Left ventricle myocardium inferior (tissue), 1 donor: ENCODE measurements around the gene WDR19. TPM values are rescaled to one million over a fixed set of nuclear protein-coding genes. Genes with fewer than 3 reads are reported as not detected.
"Not testable (repeated sequence)": the region's sequence is repeated elsewhere in the genome, so short reads cannot be mapped to it uniquely, and the experiment has no call there.

Source experiments
- DNase-seq: peaks from one replicate; pipeline ENCODE4 v3.0.0-alpha.2; 2020
- H3K27ac ChIP-seq: fragments of 200-600 bp; replicated peaks from 2 replicates; pipeline ENCODE4 v1.8.0; 2021
- H3K27me3 ChIP-seq: fragments of 200-600 bp; 2 replicates; pipeline ENCODE4 v1.8.0; 2021; ENCODE audit warnings: low read depth
- H3K36me3 ChIP-seq: fragments of 200-600 bp; 2 replicates; pipeline ENCODE4 v1.8.0; 2021
- H3K4me1 ChIP-seq: fragments of 200-600 bp; 2 replicates; pipeline ENCODE4 v1.8.0; 2021
- H3K4me3 ChIP-seq: fragments of 200-600 bp; 2 replicates; pipeline ENCODE4 v1.8.0; 2021; ENCODE audit warnings: mild to moderate bottlenecking, moderate library complexity
- H3K9me3 ChIP-seq: fragments of 200-600 bp; replicated peaks from 2 replicates; pipeline ENCODE4 v1.8.0; 2021
- CTCF ChIP-seq: fragments of 200-600 bp; IDR thresholded peaks from 2 replicates; pipeline ENCODE4 v1.8.0; 2021; ENCODE audit warnings: antibody characterized with exemption, mild to moderate bottlenecking, borderline replicate concordance
- intact Hi-C: fragments of 100-400 bp; cut with micrococcal nuclease; formaldehyde crosslinking; loops from one replicate; pipeline ENCODE4 v1.11.0; 2022
- total RNA-seq: library from RNA; stranded (reverse); fragmentation: NEBNext Ultra II Directional; extraction: Animal tissue kit (Norgen Biotek cat#: 25700); gene quantifications from one replicate; pipeline ENCODE4 v1.2.1, GENCODE V29; 2021
- donor health status: DM: no; HTN: yes; CAD: no; lungs with severe emphysema.

The WDR19 gene
- total RNA-seq, 1 donor from 2014 or later = 10.4 TPM

GRCh38 chr4:39274503-39274902 lies 92.2 kb downstream of the WDR19 start:
- no peak for DNase-seq
- Histone ChIP-seq H3K27ac (no peak overlapping the region), H3K27me3 (no peaks in the 10 kb centered on the region), H3K4me1 (no peaks in the 10 kb centered on the region), H3K9me3 (no peaks in the 10 kb centered on the region), H3K4me3 (no peak overlapping the region), H3K36me3 (peaks cover 90% of the 10 kb centered on the region)
- TF ChIP-seq CTCF = no peak
- intact Hi-C loops = no loop called here

DNA sequence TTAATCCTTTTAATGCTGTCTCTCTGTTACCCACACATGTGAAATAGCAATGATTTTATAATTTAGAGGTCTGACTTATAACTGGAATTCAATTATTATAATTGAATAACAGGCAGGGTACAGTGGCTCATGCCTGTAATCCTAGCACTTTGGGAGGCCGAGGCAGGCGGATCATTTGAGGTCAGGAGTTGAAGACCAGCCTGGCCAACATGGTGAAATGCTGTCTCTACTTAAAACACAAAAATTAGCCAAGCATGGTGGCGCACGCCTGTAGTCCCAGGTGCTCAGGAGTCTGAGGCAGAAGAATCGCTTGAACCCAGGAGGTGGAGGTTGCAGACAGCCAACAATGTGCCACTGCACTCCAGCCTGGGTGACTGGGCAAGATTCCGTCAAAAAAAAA lies 95.3 kb downstream of the WDR19 start:
- H3K27me3 ChIP-seq, intact Hi-C loops, DNase-seq, H3K4me1 ChIP-seq, H3K4me3 ChIP-seq, H3K27ac ChIP-seq, H3K9me3 ChIP-seq: not testable (repeated sequence)
- peaks cover 88% of the 10 kb centered on the region for H3K36me3 ChIP-seq

GRCh38 chr4:39278476-39278875 lies 96.1 kb downstream of the WDR19 start:
- Histone ChIP-seq H3K27me3 (no peaks in the 10 kb centered on the region), H3K9me3 (peaks cover 8% of the 10 kb centered on the region), H3K27ac (no peak overlapping the region), H3K4me1 (no peaks in the 10 kb centered on the region), H3K4me3 (no peak overlapping the region), H3K36me3 (peaks cover 80% of the 10 kb centered on the region)
- intact Hi-C loops = no loop called here
- no peak for DNase-seq
- TF ChIP-seq CTCF = no peak

- intact Hi-C loops = no loop called here
- Histone ChIP-seq H3K27me3 (no peaks in the 10 kb centered on the region), H3K27ac (no peak overlapping the region), H3K9me3 (peaks cover 8% of the 10 kb centered on the region), H3K4me1 (no peaks in the 10 kb centered on the region), H3K36me3 (peaks cover 74% of the 10 kb centered on the region), H3K4me3 (no peak overlapping the region)
- DNase-seq = no peak
- no peak for TF ChIP-seq CTCF
These were observed 97.1 kb downstream of the WDR19 start for GRCh38 chr4:39279416-39279815.

GRCh38 chr4:39280770-39281169 lies 98.4 kb downstream of the WDR19 start:
- Histone ChIP-seq H3K4me1 (no peaks in the 10 kb centered on the region), H3K4me3 (no peak overlapping the region), H3K9me3 (peaks cover 8% of the 10 kb centered on the region), H3K27me3 (no peaks in the 10 kb centered on the region), H3K27ac (no peak overlapping the region), H3K36me3 (peaks cover 74% of the 10 kb centered on the region)
- no peak for TF ChIP-seq CTCF
- intact Hi-C loops = no loop called here
- no peak for DNase-seq

DNA sequence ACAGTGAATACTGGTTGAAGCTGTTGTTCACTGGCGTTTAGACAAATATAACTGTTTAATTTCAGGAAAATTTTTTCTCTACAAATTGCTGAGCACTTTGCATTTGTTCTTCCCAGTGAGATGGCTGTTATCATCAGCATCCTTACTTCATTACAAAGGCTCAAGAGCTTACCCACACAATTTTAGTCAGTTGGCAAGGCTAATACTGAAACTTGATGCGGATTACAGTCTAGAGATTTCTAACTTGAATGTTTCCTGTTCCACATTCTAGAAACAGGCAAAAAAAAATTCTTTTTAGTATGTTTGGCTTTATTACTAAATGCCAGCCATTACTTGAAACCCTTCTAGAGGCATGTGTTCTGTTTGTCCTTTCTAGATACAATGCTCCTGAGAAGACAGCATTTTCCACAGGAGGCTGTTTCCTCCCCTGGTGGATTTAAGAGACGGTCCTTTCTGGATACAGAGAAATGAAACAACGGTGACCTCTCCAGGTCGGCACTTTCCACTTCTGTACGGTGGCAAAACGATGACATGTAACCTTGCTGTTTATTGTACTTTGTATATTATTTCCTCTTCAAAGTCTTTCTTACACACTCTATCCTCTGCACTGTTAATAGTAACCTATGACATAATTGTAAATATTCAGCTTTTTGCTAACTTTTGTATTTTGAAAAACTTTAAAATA lies 102.9 kb downstream of the WDR19 start:
- H3K36me3 ChIP-seq = peaks cover 72% of the 10 kb centered on the region
- no peaks in the 10 kb centered on the region for H3K27me3 ChIP-seq
- H3K4me3 ChIP-seq = no peak overlapping the region
- no peak for TF ChIP-seq CTCF
- H3K4me1 ChIP-seq = no peaks in the 10 kb centered on the region
- DNase-seq = no peak
- H3K27ac ChIP-seq = no peak overlapping the region
- peaks cover 8% of the 10 kb centered on the region for H3K9me3 ChIP-seq
- intact Hi-C loops = no loop called here
